Activated T-helper 9 cell treated with anti-CD3 and anti-CD28 coated beads, Interleukin-2, amount 50 U/mL, for 16 hours (primary cell): ENCODE measurements around the gene RTN4IP1.
"Not testable (repeated sequence)": the region's sequence is repeated elsewhere in the genome, so short reads cannot be mapped to it uniquely, and the experiment has no call there.

ENCODE experiments used
- DNase-seq: peaks from one replicate; pipeline ENCODE4 v3.0.0-alpha.2; 2020; ENCODE audit warnings: low read depth

RTN4IP1 gene

GRCh38 chr6:106579281-106579680, 50.0 kb downstream of the RTN4IP1 start:
- no peak for DNase-seq

GRCh38 chr6:106574741-106575458, 54.4 kb downstream of the RTN4IP1 start:
- no peak for DNase-seq

DNA sequence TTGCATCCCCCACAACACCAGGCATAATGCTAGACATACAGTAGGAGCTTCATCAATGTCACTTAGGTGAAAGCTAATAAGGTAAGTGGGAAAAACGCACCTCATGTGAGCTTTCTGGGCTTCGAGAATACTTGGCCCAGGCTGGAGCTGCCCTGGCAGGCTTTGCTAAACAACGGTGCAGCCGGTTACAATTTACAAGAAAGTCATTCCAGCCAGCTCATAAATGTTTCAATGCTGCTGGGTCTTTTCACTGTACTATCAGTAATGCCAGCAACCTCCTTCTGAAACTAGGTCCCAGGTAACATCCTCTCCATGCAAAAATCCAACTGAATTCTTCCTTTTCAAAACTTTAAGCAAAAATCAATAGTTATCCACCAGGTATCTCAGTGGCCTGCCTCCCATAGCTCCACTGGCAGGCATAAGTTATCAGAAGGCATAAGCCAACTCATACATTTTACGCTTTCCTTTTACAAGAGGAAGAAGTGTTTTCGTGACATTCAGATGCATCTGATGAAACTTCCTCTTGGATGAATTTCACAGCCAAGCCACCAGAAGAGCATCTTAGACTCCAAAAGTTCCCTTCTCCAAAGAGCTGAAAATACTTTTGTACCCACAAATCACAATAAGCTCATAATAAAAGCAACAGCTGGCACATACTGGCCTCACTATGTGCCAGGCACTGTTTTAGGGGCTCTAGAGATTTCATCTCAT, 56.3 kb downstream of the RTN4IP1 start:
- no peak for DNase-seq

GRCh38 chr6:106572436-106572835, 56.9 kb downstream of the RTN4IP1 start:
- DNase-seq, result no peak

- DNase-seq, result no peak
Measured at GRCh38 chr6:106569428-106569827, 59.9 kb downstream of the RTN4IP1 start.

GRCh38 chr6:106568530-106568929, 60.8 kb downstream of the RTN4IP1 start:
- no peak for DNase-seq

- DNase-seq, result no peak
Measured at GRCh38 chr6:106564476-106564875, 64.8 kb downstream of the RTN4IP1 start.

- DNase-seq, result no peak
Measured at GRCh38 chr6:106563614-106564013, 65.7 kb downstream of the RTN4IP1 start.

GRCh38 chr6:106561686-106562405, 67.5 kb downstream of the RTN4IP1 start:
- DNase-seq, result no peak

GRCh38 chr6:106560996-106561685, 68.2 kb downstream of the RTN4IP1 start:
- DNase-seq, result no peak

GRCh38 chr6:106559659-106560058, 69.6 kb downstream of the RTN4IP1 start:
- DNase-seq, result not testable (repeated sequence)

DNA sequence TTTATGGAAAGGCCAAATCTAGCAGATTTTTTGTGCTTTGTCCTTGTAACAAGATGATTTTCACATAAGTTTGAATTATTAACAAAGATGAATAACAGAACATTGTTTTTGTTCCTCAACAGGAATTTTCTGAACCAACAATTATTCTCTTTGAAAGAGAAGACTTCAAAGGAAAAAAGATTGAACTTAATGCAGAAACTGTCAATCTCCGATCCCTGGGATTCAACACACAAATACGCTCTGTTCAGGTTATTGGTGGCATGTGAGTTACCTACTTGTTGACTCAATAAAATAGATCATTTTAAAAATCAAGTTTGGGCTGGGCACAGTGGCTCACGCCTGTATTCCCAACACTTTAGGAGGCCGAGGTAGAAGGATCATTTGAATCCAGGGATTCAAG, 70.9 kb downstream of the RTN4IP1 start:
- DNase-seq, result no peak

DNA sequence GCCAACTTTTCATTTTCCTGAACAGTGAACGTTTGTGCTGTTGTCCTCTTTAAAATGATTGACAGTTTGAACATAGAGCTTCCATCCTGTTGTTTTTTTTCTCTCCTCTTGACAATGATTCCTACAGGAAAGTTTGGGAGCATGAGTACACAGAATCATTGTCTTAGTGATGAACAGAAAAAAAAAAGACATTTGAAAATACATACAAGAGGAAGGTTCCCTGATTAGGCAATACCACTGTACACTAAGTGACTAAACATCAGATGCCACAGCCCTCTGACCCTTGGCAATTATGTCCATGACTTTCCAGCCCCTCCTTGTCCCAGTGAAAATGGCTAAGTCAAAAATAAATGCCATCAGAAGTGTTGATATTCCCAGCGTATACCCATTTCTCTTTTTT, 71.5 kb downstream of the RTN4IP1 start:
- no peak for DNase-seq

DNA sequence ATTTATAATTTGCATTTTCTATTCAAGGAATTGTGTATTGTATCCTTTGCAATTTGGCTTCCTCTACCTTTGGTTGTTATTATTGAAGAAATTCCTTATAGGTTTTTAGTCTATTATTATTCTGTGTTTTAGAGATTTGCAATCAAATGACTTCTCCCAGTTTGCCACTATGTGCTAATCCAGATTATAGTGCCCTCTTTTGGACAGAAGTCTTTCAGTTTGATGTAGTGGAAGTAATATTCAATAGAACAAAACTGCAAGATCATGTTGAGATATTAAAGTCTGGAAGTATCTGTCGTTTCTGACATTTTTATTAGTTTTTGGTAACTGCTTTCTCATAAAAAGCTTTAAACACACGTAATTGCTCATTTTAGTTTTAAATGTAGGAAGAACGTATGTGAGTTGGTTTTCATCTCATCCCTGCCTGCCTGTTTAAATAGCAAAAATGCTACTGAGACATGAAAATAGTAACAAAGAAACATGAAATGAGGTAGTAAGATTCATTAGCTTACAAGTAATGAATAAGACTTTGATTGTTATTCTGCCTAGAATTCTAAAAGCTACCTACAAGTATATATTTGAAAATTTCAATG, 72.8 kb downstream of the RTN4IP1 start:
- DNase-seq, result no peak

GRCh38 chr6:106555767-106556166, 73.5 kb downstream of the RTN4IP1 start:
- DNase-seq, result no peak

DNA sequence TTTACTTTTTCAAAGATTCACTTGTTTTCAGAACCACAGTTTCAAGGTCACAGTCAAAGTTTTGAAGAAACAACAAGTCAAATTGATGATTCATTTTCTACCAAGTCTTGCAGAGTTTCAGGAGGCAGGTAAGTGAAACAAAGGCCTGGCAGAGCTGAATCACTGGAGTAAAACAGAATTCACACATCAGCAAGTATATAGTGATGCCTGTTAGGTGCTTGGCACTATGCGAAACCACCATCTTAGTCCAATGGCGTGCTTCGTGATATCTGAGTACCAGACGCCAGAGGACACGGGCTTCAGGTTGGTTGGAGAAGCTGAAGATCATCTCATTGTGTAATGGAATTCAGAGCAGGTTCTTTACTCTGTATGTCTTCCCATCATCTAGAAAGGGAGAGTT, 75.9 kb downstream of the RTN4IP1 start:
- no peak for DNase-seq

DNA sequence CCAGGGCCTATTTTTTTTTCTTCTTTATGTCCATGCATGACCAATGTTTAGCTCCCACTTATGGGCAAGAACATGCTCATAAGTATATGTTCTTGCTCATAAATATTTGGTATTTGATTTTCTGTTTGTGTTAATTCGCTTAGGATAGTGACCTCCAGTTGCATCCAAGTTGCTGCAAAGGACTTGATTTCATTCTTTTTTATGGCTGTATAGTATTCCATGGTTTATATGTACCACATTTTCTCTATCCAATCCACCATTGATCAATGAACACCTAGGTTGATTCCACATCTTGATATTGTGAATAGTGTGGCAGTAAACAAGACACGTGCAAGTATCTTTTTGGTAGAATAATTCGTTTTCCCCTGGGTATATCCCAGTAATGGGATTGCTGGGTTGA, 78.1 kb downstream of the RTN4IP1 start:
- DNase-seq, result no peak

DNA sequence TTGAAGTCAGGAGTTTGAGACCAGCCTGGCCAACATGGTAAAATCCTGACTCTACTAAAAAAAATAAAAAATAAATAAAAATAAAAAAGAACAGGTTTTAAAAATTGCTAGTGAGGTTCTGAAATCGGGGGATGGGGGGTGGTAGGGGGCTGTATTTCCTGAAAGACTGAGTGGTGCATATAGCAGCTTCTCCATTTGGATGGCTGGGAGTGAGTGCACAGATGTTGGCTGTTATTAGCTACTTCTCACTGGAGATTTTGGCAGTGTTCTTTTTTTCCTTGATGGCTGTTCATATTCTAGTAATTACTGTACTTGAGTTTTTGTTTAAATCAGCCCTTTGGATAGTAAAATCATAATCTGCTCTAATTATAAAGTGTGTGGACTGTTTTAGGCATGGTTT, 79.8 kb downstream of the RTN4IP1 start:
- DNase-seq, result no peak

GRCh38 chr6:106548926-106549455, 80.3 kb downstream of the RTN4IP1 start:
- not testable (repeated sequence) for DNase-seq

DNA sequence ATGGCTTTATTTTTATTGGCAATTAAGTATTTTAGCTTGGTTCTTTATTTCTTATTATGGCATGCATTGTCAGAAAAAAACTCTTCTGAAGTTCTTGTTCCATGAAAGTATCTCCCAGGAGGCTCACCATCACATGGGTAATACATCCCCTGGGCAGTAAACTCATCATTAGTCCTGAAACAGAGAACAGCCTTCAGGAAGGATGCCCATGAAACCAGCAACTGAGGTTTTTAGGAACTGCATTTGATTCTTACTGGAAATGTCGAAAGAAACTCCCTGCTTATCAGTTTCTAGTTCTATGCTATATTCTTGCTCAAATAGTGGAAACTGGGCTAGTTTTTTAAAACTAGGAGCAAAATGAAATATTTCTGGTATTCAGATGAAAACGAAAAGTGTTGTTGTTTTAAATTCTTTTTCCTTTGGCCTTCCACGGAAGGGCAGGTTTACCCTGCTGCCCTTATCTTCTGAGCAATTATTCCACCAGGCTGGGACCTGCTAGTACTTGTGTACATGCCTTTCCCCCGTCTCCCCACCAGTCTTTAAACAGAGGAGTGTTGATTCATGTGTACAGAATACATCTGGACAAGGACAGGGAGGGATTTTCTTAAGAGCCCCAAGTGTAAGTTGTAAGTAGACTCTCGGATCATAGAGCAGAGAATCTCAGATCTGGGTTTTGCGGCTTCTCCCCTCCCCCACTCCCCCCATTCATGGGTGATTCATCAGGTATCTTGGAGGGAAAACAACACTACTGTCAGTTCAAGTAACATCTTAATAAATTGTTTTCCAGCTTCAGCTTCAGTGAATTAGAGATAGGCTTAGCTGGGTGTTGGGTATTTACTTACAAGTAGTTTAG, 81.5 kb downstream of the RTN4IP1 start:
- DNase-seq, result peak; percentile 19
